SU-DHL-6 (cell line): Measurements from ENCODE around the gene EIF3F.

Experiments used
- H2AFZ ChIP-seq: fragments of 200-600 bp; sonication (generic); 2 replicates; pipeline ENCODE4 v1.6.1; 2014; ENCODE audit warnings: low read depth, mild to moderate bottlenecking, moderate library complexity, mixed read lengths, antibody characterized with exemption, low read length; ENCODE audit not compliant: severe bottlenecking
- H3F3A ChIP-seq: fragments of 200-600 bp; shearing (Covaris generic); 2 replicates; pipeline ENCODE4 v1.6.0; 2016; ENCODE audit warnings: antibody characterized with exemption, mild to moderate bottlenecking; ENCODE audit not compliant: insufficient read depth
- H3K27ac ChIP-seq: fragments of 200-600 bp; sonication (generic); 2 replicates; pipeline ENCODE4 v1.5.1; 2016; ENCODE audit warnings: low read depth, mild to moderate bottlenecking, low read length, moderate library complexity, mixed read lengths
- H3K27me3 ChIP-seq: fragments of 200-600 bp; sonication (generic), shearing (Covaris generic); 2 replicates; pipeline ENCODE4 v1.6.0; 2014; ENCODE audit warnings: mild to moderate bottlenecking, low read length
- H3K36me3 ChIP-seq: fragments of 200-600 bp; sonication (generic); 2 replicates; pipeline ENCODE4 v1.6.1; 2014; ENCODE audit warnings: mild to moderate bottlenecking, low read length, mixed read lengths
- H3K4me2 ChIP-seq: fragments of 300-600, 200-600 bp; shearing (Covaris generic), sonication (generic); 2 replicates; pipeline ENCODE4 v1.6.0; 2014; ENCODE audit warnings: low read length, low read depth, mild to moderate bottlenecking; ENCODE audit not compliant: poor library complexity, severe bottlenecking
- H3K4me3 ChIP-seq: fragments of 200-600 bp; sonication (generic); 2 replicates; pipeline ENCODE4 v1.5.1; 2014; ENCODE audit warnings: antibody characterized with exemption, low read length, mild to moderate bottlenecking, mixed read lengths; ENCODE audit not compliant: insufficient read depth, poor library complexity, severe bottlenecking
- H3K79me2 ChIP-seq: fragments of 200-600 bp; sonication (generic); 2 replicates; pipeline ENCODE4 v1.6.1; 2014; ENCODE audit warnings: mild to moderate bottlenecking, low read length, moderate library complexity; ENCODE audit not compliant: insufficient read depth
- H3K9ac ChIP-seq: fragments of 200-600 bp; sonication (generic); 2 replicates; pipeline ENCODE4 v1.7.0; 2014; ENCODE audit warnings: mild to moderate bottlenecking, low read length
- H3K9me2 ChIP-seq: fragments of 200-600 bp; sonication (generic); replicated peaks from 2 replicates; pipeline ENCODE4 v1.6.1; 2014; ENCODE audit warnings: low read length; ENCODE audit not compliant: insufficient read depth
- H3K9me3 ChIP-seq: fragments of 200-600 bp; sonication (generic); 2 replicates; pipeline ENCODE4 v1.6.1; 2014; ENCODE audit warnings: low read length, mixed read lengths; ENCODE audit not compliant: insufficient read depth
- H4K20me1 ChIP-seq: fragments of 200-600 bp; sonication (generic); 2 replicates; pipeline ENCODE4 v1.6.1; 2014; ENCODE audit warnings: low read depth, mild to moderate bottlenecking, antibody characterized with exemption, low read length, moderate library complexity, mixed read lengths
- EZH2phosphoT487 ChIP-seq: fragments of 200-600 bp; sonication (generic), shearing (Covaris generic); conservative IDR thresholded peaks from 2 replicates; pipeline ENCODE4 v1.6.1; 2018; ENCODE audit warnings: mild to moderate bottlenecking, antibody characterized with exemption, low read length, moderate library complexity, mixed read lengths
- TF ChIP-seq, protein P1 (sequence below): fragments of 200-600 bp; sonication (generic); IDR thresholded peaks from one replicate; pipeline ENCODE4 v1.5.1; 2017; ENCODE audit warnings: antibody characterized with exemption, mild to moderate bottlenecking, low read length, moderate library complexity; ENCODE audit not compliant: insufficient read depth, poor library complexity, severe bottlenecking

Gene EIF3F

DNA sequence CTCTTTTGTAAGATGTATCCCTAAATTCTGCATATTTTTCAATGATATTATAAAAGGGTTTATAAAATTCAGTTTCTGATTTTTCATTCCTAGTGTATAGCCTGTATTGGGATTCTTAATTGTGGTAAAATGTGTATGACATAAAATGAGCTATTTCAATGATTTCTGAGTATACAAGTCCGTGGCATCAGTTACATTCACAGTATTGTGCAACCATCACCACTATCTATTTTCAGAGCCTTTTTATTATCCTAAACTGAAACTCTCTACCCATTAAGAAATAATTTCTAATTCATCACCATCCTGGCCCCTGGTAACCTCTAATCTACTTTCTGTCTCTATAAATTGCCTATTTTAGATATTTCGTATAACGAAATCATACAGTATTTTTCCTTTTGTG lies 39.8 kb downstream of the EIF3F start:
- Histone ChIP-seq H3K36me3 (no peaks in the 10 kb centered on the region), H3K9me3 (no peaks in the 10 kb centered on the region), H3K9ac (no peak overlapping the region), H3K9me2 (no peaks in the 10 kb centered on the region), H3K4me2 (no peak overlapping the region), H4K20me1 (no peaks in the 10 kb centered on the region), H3K27me3 (no peaks in the 10 kb centered on the region), H3F3A (no peaks in the 10 kb centered on the region), H2AFZ (no peak overlapping the region), H3K4me3 (no peak overlapping the region), H3K27ac (no peak overlapping the region), H3K79me2 (no peaks in the 10 kb centered on the region)
- TF ChIP-seq, protein P1, sequence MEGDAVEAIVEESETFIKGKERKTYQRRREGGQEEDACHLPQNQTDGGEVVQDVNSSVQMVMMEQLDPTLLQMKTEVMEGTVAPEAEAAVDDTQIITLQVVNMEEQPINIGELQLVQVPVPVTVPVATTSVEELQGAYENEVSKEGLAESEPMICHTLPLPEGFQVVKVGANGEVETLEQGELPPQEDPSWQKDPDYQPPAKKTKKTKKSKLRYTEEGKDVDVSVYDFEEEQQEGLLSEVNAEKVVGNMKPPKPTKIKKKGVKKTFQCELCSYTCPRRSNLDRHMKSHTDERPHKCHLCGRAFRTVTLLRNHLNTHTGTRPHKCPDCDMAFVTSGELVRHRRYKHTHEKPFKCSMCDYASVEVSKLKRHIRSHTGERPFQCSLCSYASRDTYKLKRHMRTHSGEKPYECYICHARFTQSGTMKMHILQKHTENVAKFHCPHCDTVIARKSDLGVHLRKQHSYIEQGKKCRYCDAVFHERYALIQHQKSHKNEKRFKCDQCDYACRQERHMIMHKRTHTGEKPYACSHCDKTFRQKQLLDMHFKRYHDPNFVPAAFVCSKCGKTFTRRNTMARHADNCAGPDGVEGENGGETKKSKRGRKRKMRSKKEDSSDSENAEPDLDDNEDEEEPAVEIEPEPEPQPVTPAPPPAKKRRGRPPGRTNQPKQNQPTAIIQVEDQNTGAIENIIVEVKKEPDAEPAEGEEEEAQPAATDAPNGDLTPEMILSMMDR: no peak
- TF ChIP-seq EZH2phosphoT487: no peak

GRCh38 chr11:8028766-8029165 lies 41.6 kb downstream of the EIF3F start:
- no peak overlapping the region for H3K4me3 ChIP-seq
- no peaks in the 10 kb centered on the region for H3K9me3 ChIP-seq
- no peak overlapping the region for H2AFZ ChIP-seq
- H3K27ac ChIP-seq: no peak overlapping the region
- TF ChIP-seq, protein P1: no peak
- TF ChIP-seq EZH2phosphoT487: no peak
- H3K79me2 ChIP-seq: no peaks in the 10 kb centered on the region
- no peaks in the 10 kb centered on the region for H3K27me3 ChIP-seq
- no peaks in the 10 kb centered on the region for H4K20me1 ChIP-seq
- no peak overlapping the region for H3K9ac ChIP-seq
- H3K4me2 ChIP-seq: no peak overlapping the region
- no peaks in the 10 kb centered on the region for H3F3A ChIP-seq
- no peaks in the 10 kb centered on the region for H3K9me2 ChIP-seq
- H3K36me3 ChIP-seq: no peaks in the 10 kb centered on the region

DNA sequence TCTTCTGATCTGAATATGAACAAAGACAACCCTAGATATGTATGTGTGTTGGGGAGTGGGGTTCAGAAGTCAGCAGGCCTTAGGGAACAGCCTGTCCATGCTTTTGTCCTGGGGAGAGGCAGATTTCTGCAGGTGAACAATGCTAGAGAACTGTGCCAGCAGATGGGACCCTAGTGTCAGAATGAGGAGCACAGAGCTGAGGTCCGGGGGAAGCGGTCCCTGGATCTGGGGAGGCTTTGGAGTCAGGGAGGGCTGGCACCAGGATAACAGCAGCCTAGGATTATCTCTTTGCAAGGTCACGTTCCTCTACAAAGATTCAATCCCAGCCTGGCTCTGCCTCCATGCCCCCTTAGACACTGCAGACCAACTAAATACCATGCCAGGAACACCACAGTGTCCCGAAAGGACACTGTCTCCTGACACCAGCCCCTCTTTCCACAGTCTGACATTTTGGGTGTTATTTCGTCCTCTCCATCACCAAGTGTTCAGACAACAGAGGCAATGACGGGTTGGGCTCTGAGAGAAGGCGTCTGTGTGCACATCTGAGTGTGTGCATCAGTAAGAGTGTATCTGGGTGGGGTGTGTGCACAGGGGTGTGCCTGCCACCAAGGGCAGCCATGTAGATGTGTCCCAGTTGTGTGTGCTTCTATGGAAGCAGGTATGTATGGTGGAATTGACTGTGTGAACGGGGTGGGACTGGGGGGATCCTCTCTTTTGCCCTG lies 43.5 kb downstream of the EIF3F start:
- H3K4me3 ChIP-seq: no peak overlapping the region
- H3K9me2 ChIP-seq: no peaks in the 10 kb centered on the region
- H2AFZ ChIP-seq: no peak overlapping the region
- no peak overlapping the region for H3K27ac ChIP-seq
- no peaks in the 10 kb centered on the region for H3K79me2 ChIP-seq
- no peak overlapping the region for H3K4me2 ChIP-seq
- no peak for TF ChIP-seq EZH2phosphoT487
- H3K9me3 ChIP-seq: no peaks in the 10 kb centered on the region
- no peaks in the 10 kb centered on the region for H3F3A ChIP-seq
- H3K9ac ChIP-seq: no peak overlapping the region
- no peaks in the 10 kb centered on the region for H3K27me3 ChIP-seq
- H4K20me1 ChIP-seq: no peaks in the 10 kb centered on the region
- no peaks in the 10 kb centered on the region for H3K36me3 ChIP-seq
